ENCODE results near the gene HOXB9.

- TF ChIP-seq CTCF (IDR thresholded peaks at IDR 0.05) (no peak), POLR2A (IDR thresholded peaks at IDR 0.05) (no peak)
Measured at GRCh38 chr17:48592057-48592514, 34.1 kb downstream of the HOXB9 start.
